Measurements from ENCODE around the gene P2RX2.

Gene P2RX2

GRCh38 chr12:132638541-132639408, 20.2 kb downstream of the P2RX2 start:
- DNase-seq (ENCODE audit: low read depth) = no peak

GRCh38 chr12:132639956-132640520, 21.5 kb downstream of the P2RX2 start:
- no peak for DNase-seq (ENCODE audit: low read depth)

- DNase-seq (ENCODE audit: low read depth) = no peak
These were observed 22.4 kb downstream of the P2RX2 start for GRCh38 chr12:132640936-132641335.

- no peak for DNase-seq (ENCODE audit: low read depth)
These were observed 23.5 kb downstream of the P2RX2 start for GRCh38 chr12:132641811-132642650.

GRCh38 chr12:132642846-132643835, 24.6 kb downstream of the P2RX2 start:
- DNase-seq (ENCODE audit: low read depth) = no peak

- no peak for DNase-seq (ENCODE audit: low read depth)
These were observed 28.3 kb downstream of the P2RX2 start for GRCh38 chr12:132646850-132647249.

- DNase-seq (ENCODE audit: low read depth) = no peak
These were observed 29.3 kb downstream of the P2RX2 start for GRCh38 chr12:132647858-132648257.

- no peak for DNase-seq (ENCODE audit: low read depth)
These were observed 30.1 kb downstream of the P2RX2 start for GRCh38 chr12:132648616-132649225.

GRCh38 chr12:132649226-132649945, 30.8 kb downstream of the P2RX2 start:
- DNase-seq (ENCODE audit: low read depth) = no peak

GRCh38 chr12:132651444-132652100, 33.0 kb downstream of the P2RX2 start:
- DNase-seq (ENCODE audit: low read depth) = no peak

- DNase-seq (ENCODE audit: low read depth) = no peak
These were observed 35.2 kb downstream of the P2RX2 start for GRCh38 chr12:132653567-132654290.

- DNase-seq (ENCODE audit: low read depth) = no peak
These were observed 38.6 kb downstream of the P2RX2 start for GRCh38 chr12:132657004-132657727.

GRCh38 chr12:132658149-132658894, 39.7 kb downstream of the P2RX2 start:
- DNase-seq (ENCODE audit: low read depth) = no peak

GRCh38 chr12:132659146-132659545, 40.6 kb downstream of the P2RX2 start:
- no peak for DNase-seq (ENCODE audit: low read depth)

GRCh38 chr12:132660052-132660451, 41.5 kb downstream of the P2RX2 start:
- DNase-seq (ENCODE audit: low read depth) = no peak

- DNase-seq (ENCODE audit: low read depth) = no peak
These were observed 42.4 kb downstream of the P2RX2 start for GRCh38 chr12:132660996-132661395.

- no peak for DNase-seq (ENCODE audit: low read depth)
These were observed 43.4 kb downstream of the P2RX2 start for GRCh38 chr12:132661972-132662371.

Data from stimulated activated CD8-positive, alpha-beta memory T cell treated with anti-CD3 and anti-CD28 coated beads, Interleukin-15, amount 100 ng/mL, for 1 hour (primary cell).